DMS114 treated with DMSO at 0.1 percent for 48 hours (cell line): ENCODE results near the gene FBN2.
"Not testable (repeated sequence)": the region's sequence is repeated elsewhere in the genome, so short reads cannot be mapped to it uniquely, and the experiment has no call there.

ENCODE experiments used
- DNase-seq: peaks from one replicate; lab custom pipeline; 2025; ENCODE audit not compliant: unreplicated experiment; lab: John Stamatoyannopoulos, UW

The FBN2 gene

DNA sequence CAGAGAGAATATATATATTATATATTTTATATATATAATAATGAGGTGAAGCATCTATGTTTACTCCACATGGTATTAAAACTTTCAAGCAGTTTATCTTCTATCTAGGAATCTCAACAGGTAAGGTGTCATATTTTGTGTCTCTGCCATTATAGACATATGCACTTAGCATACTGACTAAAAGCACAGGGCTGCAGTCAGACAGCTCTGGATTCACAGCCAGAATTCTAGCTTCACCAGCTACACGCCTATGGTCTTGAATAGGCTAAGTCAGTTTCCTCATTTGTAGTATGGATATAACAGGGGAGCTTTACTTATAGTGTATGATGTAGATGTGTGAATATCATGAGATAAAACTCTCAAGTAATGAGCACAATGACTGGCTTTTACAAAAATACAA is 57.9 kb downstream of the FBN2 start:
- no peak for DNase-seq

DNA sequence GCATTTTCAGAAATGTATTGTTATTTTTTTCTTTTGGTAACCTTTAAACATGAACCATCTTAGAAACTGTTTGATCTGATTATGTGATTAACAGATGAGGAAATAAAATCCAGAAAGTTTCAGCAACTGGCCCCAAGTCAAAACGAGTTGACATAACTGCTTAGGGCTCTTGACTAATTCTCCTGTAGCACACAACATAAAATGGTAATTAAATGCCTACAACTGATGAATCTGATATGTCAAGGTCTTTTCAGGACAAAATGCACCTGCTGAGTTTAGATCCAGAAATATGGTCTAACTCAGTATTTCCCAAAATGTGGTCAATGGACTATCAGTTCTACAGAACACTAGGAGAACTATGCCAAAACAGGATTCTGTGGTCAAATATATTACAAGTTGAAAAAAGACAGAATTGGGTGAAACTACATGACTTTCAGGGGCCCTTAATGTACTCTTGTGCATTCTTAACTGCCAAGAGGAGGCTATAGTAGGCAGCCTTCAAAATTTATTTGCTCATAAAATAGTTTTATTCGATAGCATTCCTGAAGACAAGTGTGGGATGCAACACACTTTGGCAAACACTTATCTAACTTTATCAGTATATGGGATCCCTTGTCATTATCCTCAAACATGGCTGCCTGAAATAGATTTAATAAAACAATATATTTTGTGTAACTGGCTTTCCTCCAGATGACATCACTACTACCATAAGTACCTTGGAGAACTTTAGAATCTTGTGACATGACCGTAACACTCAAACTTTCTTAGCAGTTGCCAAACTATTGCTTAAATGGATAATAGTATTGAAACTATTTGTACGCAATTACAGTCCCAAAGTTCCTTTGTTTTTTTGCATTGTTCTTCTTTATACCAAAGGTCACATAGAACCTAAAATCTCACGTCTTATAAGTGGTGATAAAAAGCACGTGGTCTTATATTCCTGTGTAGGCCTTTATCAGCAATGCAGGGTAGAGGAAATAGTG is 59.4 kb downstream of the FBN2 start:
- DNase-seq = no peak

DNA sequence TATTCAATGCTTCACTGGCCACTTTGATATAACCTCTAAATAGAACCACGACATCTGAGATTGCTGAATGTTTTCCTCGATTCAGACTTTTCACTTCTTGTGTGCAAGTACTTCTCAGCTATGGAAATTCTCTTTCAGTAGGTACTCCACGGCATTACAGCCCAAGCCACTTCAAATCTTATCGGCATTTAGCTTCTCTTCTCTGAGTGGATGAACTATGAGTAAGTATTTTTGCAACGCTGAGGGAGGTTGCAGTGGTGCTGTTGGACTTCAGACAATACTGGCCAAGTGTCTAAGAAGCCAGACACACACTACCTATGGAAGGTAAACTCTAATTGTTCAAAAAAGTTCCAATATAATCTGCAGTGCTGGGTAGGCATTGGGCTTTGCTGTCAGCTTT is 60.1 kb downstream of the FBN2 start:
- DNase-seq = no peak

DNA sequence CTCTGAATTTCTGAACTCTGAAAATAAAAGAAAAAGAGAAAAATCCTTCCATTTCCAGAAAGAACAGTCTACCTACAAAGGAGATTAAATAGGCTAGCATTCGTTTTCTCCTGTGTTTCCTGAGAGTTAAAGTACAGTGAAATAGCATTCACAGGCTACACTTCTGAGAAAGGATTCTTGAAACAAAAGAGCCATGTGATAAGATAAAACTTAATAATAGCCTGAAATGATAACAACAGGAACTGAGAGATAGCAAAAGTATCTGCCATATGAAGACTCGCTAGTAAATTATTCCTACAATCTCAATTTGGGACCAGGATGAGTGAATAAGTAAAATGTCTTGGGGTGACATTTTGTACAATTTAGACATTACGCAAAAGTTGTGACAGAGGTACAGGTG is 62.4 kb downstream of the FBN2 start:
- DNase-seq = no peak

DNA sequence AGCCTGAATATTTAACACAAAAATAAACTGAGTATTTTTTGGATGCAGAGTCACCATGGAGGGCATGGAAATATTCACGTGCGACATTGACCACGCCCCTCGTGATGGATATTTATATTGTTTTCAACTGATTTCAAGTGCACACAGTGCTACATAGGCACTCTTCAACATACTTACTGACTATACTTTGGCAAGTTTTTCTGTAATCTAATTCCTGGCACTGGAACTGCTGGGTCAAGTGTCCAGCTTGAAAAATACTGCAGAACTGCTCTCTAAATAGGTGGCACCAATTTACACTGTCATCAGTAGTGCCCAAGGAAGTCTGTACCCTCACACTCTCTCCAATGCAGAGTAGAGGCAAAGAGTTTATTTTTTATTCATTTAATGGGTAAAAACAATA is 65.1 kb downstream of the FBN2 start:
- DNase-seq = no peak

DNA sequence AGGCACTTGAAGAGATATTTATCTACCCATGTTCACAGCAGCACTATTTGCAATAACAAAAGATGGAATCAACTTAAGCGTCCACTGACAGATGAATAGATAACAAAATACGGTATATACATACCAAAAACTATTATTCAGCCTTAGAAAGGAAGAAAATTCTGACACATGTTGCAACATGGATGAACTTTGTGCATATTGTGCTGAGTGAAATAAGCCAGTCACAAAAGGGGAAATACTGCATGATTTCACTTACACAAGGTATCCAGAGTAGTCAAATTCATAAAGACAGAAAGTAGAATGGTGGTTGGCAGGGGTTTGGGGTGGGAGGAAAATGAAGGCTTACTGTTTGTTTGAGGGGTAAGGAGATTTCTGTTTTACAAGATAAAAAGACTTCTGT is 66.0 kb downstream of the FBN2 start:
- DNase-seq = no peak

DNA sequence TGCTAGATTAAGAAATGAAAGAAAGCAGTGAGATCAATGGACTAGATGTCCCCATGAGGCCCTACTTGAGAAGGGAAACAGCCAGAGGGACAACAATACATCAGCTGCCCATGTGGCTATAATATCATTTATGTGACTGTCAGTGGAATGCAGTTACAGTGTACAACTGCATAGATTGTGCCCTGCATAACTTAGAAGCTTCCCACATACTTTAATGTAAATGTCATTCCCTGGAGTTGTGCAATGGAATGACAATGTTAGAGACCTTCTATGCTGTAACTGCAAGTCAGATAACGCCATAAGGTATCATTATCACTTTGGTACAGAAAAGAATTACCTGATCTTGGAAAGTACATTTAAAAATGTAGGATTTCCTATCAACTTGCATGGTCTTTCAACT is 67.4 kb downstream of the FBN2 start:
- no peak for DNase-seq

DNA sequence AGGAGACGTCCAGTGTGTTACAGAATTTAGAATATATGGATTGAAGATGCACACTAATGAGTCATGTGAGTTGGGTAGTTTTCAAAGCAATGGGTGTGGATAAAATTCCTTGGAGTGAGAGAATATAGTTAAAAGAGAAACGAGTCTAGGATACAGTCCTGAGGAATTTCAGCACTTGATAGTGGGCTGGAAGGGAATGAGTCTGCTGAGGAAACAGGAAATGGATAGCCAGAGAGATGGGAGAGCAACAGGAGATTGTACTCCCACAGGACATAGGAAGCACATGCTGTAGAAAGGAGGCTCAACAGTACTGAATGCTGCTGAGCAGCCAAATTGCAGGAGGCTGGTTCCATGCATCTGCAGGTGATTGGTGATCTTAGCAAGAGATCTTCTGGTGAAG is 68.1 kb downstream of the FBN2 start:
- DNase-seq = no peak

DNA sequence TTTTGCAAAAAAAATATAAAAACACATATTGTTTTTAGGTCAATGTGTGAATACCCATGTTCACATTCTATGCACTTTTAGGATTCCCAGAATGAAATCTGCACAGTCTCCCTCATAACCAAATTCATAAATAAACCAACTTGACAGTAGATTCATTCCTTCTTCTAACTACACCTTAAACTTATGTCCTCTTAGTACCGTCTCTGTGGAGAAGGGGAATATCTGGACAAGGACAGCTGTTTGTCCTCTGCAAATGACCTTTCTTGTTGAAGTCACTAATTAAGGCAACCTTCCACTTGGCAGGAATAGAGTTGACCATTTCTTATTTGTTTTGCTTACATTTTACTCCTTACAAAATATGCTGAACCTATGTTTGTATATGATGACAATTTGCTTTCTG is 71.1 kb downstream of the FBN2 start:
- DNase-seq = no peak

DNA sequence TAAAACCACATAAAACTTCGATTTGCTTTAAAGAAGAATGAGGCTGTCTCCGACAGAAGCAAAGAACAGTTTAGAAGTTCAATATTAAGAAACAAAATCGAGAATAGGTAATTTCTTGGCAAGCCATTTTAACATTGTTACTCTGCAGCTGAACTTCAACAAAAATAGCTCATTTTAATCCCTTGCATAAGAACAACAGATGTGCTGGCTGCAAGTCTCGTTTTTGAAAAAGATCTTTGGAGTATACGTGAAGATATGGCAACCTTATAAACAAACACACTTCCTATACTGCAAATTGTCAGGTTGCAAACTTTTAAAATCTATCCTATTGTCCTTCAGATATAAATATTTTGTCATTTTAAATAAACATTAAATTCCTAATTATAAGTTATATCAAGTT is 71.5 kb downstream of the FBN2 start:
- no peak for DNase-seq

DNA sequence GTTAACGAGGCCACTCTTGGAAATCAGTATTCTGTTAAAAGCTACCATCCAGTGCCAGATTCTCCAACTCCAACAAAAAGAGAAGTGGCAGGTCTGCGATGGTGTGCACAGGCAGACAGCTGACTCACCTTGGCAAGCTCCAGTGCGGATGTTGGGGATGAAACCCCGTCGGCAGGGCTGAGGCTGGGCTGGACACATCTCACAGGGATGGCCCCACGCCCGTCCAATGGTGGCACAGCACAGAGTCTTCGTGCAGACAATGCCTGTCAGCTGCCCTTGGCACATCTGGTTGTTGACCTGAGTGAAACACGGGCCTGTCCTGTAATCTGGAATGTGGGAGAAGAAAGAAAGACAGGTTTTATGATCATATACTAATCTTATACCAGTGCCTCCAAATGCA is 73.4 kb downstream of the FBN2 start:
- DNase-seq = no peak

DNA sequence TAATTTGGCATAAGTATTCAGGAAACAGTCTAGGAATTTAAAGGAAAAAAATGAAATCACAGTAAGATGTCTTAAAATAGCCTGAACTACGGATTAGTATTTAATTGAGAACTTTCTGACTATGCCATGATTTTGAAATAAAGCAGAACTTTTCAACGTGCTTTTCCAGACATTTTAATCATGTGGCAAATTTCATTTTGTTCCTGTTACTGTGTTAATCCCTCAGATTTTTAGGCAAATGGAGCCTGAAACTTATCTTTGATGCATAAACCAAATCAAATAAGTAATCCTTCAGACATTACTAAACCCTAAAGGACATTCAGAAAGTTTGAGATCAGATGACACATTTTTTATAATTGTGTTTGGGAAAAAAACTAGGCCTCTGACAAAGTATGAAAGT is 75.7 kb downstream of the FBN2 start:
- DNase-seq = no peak

DNA sequence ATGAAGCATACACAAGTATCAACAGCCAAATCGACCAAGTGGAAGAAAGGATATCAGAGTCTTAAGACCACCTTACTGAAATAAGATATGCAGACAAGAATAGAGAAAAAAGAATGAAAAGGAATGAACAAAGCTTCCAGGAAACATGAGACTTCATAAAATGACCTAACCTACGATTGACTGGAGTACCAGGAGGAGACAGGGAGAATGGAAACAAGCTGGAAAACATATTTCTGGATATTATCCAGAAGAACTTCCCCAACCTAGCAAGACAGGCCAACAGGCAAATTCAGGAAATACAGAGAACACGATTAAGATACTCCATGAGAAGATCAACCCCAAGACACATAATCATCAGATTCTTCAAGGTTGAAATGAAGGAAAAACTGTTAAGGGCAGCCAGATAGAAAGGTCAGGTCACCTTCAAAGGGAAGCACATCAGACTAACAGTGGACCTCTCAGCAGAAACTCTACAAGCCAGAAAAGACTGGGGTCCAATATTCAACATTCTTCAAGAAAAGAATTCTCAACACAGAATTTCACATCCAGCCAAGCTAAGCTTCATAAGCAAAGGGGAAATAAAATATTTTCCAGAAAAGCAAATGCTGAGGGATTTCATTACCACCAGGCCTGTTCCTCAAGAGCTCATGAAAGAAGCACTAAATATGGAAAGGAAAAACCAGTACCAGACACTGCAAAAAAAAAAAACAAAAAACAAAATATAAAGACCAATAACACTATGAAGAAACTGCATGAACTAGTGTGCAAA is 80.7 kb downstream of the FBN2 start:
- not testable (repeated sequence) for DNase-seq

DNA sequence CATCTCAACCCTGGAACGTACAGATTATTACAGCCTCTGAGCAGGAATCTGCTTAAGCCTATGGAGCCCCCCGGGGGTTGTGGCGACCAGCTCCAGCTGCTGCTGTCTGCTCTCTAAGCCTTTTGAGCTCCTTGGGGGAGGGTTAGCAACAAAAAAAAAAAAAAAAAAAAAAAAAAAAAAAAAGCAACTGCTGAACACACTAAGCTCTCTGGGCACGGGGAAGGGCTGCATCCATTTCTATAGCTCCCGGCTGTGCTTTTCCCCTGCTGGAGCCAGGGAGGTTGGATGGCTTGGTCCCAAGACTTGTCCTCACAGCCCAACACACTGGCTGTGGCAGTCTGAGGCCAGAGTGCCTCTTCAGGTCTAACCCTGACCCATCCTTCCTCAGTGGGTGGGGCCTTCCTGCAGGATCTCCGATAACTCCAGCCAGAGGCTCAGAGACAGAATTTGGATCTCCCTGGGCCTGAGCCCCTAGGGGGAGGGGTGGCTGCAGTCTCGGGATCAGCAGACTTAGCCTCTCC is 82.1 kb downstream of the FBN2 start:
- no peak for DNase-seq

DNA sequence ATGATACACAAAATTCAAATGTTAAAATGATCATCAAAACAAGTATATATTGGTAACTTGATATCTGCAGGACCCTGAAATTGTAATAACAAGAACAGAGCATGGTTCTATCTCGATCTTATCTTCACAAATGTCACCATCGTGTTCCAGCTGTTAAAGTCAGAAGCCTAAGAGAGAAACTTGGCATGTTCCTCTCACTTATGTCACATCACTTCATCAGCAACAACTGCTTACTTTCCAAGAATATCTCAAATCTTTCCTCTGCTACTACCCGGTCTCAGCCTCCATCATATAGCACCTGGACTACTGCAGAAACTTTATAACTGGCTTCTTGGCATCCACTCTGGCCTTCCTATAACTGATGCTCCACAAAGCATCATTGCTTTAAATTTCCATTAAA is 84.9 kb downstream of the FBN2 start:
- no peak for DNase-seq

DNA sequence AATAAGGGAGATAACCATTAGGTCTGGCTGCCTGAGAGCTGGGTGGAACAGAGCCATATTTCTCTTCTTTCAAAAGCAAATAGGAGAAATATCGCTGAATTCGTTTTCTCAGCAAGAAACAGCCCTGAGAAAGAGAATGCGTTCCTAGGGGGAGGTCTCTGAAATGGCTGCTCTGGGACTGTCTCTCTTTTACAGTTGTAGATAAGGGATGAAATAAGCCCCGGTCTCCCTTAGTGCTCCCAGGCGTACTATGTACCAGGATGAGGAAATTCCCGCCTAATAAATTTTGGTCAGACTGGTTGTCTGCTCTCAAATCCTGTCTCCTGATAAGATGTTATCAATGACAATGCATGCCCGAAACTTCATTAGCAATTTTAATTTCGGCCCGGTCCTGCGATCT is 90.8 kb downstream of the FBN2 start:
- DNase-seq = not testable (repeated sequence)

DNA sequence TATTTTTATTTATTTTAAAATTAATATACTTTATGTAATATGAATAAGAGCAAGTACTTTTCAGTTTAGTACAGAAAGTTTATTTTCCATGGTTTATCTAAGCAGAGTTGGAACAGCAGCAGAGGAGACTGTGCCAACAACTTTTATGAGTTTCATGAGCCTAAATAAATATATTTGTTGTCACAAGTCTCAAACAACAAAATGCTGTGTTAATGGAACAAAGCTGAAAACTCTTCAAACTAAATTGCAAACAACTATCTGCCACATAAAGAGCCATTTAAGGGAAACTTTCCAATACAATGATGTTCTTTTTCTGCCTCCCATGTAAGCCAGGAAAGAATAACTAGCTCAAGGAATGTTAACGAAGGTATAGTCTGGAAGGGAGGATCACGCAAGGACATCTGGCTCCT is 96.1 kb downstream of the FBN2 start:
- DNase-seq = no peak

DNA sequence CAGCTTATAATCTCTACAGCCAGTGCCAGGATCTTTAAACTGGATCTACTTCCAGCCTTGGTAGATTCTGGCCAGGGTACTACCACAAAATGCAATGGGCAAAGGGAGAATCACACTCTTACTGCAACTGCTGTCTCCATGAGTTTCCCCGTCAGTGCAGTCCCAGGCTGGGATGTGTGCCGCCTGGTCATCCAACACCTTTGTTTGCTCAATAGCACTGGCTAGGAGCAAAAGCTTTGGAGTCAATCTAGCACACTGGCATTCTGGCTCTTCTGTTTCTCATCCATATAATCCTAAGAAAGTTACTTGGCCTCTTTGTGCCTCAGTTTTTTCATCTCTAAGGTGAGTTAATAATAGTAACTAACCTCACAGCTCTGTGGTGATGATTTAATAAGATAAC is 96.9 kb downstream of the FBN2 start:
- DNase-seq = no peak

DNA sequence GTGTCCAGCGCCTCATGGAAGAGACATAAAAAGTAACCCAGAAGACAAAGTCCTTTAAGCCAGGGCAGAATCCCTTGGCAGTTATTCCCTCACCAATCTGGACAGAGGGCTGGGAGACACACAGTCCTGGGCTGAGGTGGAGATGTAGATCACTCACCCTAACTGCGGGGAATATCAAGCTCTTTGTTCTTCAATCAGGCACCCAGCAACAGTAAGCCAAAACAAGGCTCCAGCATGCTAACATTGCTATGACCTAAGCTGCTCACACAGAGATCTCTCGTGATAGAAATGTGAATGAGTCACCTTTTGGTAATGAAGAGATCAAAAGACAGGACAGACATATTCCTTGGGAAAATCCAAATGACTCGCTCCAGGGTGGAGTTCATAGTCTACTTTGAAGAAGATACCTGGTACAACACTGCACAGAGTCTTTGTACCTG is 101.3 kb downstream of the FBN2 start:
- no peak for DNase-seq

DNA sequence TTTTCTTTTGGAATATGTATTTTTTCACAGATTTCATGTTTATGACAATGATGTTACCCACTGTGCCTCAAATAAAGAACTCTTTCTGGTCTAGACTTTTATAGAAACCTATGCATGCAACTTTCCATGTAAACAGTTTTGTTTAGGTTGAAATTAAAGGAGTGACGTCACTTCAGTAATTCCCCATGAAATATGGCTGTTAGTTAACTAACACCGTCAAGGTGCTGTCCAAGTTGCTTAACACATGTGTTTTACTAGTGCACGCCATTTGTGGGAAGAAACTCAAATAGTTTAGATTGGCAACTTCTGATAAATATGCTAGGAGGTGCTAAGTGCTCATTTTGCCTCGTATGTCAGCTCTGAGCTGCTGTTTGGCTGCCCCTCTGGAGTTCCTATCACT is 102.2 kb downstream of the FBN2 start:
- no peak for DNase-seq

DNA sequence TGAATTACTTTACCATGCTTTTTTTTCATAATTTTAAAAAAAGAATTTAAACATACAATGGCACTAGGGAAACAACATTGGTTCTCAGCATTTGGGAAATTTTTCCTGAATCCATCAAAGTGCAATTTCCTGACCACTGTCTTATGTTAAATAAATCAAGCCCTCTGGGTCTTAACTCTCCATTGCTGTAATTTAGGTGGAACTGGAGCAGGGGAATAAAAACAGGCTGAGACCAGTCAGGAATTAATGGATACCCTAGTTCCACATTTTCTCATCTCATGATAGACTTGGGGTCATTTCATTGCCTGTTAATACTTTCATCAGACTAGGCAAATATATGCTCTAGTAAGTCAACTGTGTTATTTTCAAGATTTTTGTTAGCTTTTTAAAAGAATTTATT is 103.1 kb downstream of the FBN2 start:
- no peak for DNase-seq

DNA sequence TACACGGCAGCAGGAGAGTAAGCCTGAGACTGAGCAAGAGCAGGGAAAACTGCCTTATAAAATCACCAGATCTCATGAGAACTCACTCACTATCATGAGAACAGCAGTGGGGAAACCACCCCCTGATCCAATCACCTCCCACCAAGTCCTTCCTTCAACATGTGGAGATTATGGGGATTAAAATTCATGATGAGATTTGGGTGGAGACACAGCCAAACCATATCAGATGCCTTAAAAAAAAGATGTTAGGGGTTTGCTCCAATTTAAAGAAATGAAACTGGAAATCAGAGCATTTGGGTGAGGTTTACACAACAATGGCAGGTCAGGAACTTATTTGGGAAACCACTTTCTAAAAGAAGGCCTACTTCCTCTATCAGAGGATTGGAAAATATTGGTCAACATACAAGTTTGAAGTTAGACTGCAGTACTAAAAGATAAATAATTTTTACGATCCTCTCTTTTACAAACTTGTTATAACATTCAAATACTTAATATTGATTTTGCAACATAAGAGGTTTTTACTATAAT is 105.1 kb downstream of the FBN2 start:
- no peak for DNase-seq
